Fibroblast of the aortic adventitia (primary cell): ENCODE measurements around the gene GPC5. TPM values are rescaled to one million over a fixed set of nuclear protein-coding genes. Genes with fewer than 3 reads are reported as not detected.
"Not testable (repeated sequence)": the region's sequence is repeated elsewhere in the genome, so short reads cannot be mapped to it uniquely, and the experiment has no call there.

Source experiments
- DNase-seq: peaks from one replicate; pipeline ENCODE4 v3.0.0-alpha.2; 2010; ENCODE audit warnings: low read depth
- H3K4me3 ChIP-seq: 2 replicates; pipeline ENCODE4 v1.5.1; 2011; ENCODE audit warnings: low read depth, mild to moderate bottlenecking, control low read depth, low read length, moderate library complexity
- total RNA-seq: library from RNA; depleted of rRNA; stranded (reverse); fragments of >200 nt; gene quantifications from 2 replicates; pipeline ENCODE4 v1.2.3, GENCODE V29; 2012; ENCODE audit warnings: low replicate concordance
- TF ChIP-seq, protein P1 (sequence below): IDR thresholded peaks from 2 replicates; pipeline ENCODE4 v1.5.1; 2011; ENCODE audit warnings: mild to moderate bottlenecking, low read length, control low read depth, inconsistent platforms; ENCODE audit not compliant: insufficient read depth

GPC5 gene
- total RNA-seq, 1 donor, result 0.18 TPM

DNA sequence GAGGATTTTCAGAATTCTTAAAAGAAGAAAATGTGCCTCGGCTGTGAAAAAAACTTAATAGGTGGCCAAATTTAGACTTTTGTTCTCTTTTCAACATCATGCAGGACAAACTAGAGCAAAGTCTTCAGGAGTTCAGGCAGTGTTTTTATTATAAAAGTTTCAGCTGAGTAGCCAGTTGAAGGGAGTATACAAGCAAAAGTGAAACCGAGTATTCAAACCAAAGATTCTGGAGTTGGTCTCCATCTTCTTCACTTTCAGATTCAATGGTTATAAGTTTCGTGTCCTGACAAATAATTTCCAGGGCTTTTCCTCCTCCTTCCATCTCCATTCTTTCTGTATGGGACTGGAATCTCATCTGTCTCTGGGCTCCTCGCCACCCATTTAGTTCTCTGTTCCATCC lies 379.7 kb downstream of the GPC5 start:
- DNase-seq, result no peak
- TF ChIP-seq, protein P1, sequence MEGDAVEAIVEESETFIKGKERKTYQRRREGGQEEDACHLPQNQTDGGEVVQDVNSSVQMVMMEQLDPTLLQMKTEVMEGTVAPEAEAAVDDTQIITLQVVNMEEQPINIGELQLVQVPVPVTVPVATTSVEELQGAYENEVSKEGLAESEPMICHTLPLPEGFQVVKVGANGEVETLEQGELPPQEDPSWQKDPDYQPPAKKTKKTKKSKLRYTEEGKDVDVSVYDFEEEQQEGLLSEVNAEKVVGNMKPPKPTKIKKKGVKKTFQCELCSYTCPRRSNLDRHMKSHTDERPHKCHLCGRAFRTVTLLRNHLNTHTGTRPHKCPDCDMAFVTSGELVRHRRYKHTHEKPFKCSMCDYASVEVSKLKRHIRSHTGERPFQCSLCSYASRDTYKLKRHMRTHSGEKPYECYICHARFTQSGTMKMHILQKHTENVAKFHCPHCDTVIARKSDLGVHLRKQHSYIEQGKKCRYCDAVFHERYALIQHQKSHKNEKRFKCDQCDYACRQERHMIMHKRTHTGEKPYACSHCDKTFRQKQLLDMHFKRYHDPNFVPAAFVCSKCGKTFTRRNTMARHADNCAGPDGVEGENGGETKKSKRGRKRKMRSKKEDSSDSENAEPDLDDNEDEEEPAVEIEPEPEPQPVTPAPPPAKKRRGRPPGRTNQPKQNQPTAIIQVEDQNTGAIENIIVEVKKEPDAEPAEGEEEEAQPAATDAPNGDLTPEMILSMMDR, result no peak
- no peak overlapping the region for H3K4me3 ChIP-seq

DNA sequence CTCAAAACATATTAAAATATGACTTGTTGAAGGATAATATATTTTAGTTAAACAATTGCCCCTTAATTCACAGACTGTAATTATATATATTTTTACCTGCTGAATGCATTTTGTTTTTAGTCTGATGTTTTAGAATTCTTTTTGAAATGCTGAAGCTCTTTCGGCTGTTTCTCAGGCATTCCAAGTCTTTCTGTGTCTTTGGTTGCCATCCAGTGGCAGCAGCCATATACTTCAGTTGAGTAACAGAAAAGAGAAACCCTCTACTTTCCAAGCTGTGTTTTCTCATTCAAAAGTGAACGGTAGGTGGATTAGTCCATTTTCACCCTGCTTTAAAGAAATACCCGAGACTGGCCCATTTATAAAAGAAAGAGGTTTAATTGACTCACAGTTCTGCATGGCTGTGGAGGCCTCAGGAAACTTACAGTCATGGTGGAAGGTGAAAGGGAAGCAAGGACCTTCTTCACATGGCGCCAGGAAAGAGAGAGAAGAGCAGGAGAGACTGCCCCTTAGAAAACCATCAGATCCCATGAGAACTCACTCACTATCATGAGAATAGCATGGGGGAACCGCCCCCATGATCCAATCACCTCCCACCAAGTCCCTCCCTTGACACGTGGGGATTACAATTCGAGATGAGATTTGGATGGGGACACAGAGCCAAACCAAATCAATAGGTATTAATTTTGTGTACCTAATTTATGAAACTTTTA lies 383.7 kb downstream of the GPC5 start:
- not testable (repeated sequence) for DNase-seq, H3K4me3 ChIP-seq

DNA sequence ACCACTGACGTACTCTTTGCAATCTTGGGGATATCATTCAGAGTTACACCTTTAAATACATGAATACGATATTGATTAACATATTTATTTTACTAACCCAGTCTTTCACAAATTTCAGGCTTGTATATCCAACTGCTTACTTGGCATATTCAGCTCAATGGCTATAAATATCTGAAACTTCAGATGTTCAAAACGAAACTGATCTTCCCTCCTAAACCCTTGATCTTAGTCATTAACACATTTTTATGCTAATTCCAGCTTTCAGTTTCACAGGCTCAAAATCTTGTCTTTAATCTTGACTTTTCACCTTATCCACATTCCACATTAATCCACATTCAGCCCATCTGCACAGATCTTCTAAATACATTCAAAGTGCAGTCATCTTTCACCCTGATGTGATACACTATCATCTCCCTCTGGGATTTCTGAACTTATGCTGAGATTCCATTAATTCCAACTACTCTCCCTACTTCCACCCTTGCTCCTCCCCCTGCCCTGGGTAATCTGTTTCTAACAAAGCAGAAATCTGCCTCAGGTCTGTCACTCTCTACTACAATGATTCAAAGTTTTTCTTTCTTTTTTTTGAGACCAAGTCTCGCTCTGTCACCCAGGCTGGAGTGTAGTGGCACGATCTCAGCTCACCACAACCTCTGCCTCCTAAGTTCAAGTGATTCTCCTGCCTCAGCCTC lies 387.2 kb downstream of the GPC5 start:
- no peak for DNase-seq
- TF ChIP-seq, protein P1, result no peak
- H3K4me3 ChIP-seq, result no peak overlapping the region

DNA sequence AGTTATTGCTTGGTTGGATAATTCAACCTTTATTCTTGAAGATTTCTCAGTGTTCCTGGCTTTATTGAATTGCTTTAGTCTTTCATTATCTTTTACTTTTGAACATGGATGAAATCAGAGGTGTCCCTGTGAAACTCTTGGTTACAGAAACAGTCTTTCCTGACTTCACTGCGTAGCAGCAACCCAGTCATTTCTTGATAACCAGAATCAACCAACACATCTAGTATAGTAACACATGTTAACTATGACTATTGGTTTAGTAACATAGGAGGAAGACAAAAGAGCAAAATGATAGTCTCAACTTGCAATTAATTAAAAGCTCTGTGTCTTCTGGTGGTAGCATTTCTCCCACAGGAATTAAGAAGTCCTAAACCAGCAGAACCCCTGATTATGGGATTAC lies 393.6 kb downstream of the GPC5 start:
- TF ChIP-seq, protein P1, result no peak
- no peak for DNase-seq
- no peak overlapping the region for H3K4me3 ChIP-seq

DNA sequence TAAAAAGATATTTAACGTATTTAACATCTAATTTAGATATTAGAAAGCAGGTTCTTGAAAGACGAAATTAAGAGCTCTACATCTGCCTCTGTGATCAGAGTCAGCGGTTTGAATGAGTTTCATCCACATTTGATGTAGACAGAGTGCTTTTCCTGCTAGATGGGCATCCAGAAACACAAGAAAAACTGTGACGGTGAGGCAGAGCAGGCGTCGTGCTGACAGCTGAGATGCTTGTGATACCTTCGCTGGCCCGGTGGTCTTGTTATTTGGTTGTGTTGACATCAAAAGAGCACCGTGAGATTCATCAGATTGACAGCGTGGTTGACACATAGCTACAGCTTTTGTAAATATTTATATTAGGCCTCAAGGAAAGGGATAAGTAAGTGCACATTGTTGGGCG lies 399.1 kb downstream of the GPC5 start:
- DNase-seq, result no peak
- TF ChIP-seq, protein P1, result no peak
- no peak overlapping the region for H3K4me3 ChIP-seq

DNA sequence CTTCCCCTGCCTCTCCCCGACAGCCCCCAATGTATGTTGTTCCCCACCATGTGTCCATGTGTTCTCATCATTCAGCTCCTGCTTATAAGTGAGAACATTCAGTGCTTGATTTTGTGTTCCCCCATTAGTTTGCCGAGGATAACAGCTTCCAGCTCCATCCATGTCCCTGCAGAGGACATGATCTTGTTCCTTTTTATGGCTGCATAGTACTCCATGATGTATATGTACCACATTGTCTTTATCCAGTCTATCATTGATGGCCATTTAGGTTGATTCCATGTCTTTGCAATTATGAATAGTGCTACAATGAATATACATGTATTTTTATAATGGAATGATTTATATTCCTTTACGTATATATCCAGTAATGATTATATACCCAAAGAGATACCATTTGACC lies 399.9 kb downstream of the GPC5 start:
- DNase-seq, result not testable (repeated sequence)

DNA sequence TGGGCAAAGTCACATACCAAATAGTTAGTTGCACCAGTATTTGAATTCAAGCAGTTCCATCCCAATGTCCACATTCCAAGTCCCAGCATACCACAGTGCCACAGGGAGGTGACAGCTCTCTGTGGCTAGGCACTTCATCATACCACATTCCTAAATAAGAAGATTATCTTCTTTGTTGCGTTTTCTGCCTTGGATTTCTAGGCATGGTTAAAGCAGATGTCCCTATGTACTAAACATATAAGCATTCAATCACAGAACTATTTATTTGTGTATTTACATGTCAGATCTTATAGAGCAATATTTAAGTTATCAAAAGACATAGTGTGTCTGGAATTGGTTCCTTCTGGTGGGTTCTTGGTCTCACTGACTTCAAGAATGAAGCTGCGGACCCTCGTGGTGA lies 403.4 kb downstream of the GPC5 start:
- not testable (repeated sequence) for H3K4me3 ChIP-seq, DNase-seq

More for the DNA sequence above, 399.9 kb downstream of the GPC5 start:
- not testable (repeated sequence) for H3K4me3 ChIP-seq

DNA sequence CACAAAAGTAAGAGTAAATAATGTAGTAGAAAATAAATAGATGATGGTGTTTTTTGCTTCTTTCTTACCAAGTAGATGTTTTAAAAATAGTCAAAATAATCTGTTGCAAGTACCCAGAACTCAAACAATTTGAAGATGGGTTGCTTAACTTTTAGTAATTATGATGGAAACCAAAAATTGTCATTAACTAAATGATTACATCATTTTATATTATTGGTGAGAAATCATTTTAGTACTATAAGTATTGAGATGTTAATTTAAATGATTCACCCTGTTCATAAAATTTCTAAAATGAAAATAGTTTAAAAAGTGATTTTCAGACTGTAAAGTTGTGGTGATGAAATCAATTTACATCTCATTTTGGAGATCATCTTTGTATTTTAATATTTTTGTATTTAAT lies 404.5 kb downstream of the GPC5 start:
- no peak for DNase-seq
- TF ChIP-seq, protein P1, result no peak
- H3K4me3 ChIP-seq, result no peak overlapping the region
